Measurements from ENCODE around the gene KCNQ5. TPM values are rescaled to one million over a fixed set of nuclear protein-coding genes. Genes with fewer than 3 reads are reported as not detected.

Gene KCNQ5
- total and polyA plus RNA-seq, 4 experiments from 2014 or later = 1.0 to 4.2 (median 3.4) TPM; not detected in 1

DNA sequence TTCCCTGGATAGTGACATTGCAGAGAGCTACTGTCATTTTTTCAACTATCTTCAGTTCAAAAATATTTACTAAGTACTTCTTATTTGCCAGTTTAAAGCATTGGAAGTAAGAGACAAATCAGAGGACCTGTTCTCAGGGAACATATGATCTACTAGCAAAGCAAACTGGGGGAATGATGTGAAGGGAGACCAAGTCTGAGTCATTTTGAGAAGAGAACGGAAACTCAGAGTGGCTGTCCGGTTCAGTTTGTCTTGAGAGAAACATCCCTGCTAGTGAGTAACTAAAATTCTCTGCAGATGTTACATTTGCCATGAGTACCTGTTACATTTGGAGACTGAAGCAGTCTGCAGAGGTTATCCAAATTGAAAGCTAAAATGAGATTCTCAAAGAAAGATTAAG, 118.3 kb downstream of the KCNQ5 start:
- no peak for DNase-seq
- no peak overlapping the region for H3K27ac ChIP-seq (ENCODE audit: low read depth, low read length)
- H3K4me3 Mint-ChIP-seq = no peak overlapping the region

DNA sequence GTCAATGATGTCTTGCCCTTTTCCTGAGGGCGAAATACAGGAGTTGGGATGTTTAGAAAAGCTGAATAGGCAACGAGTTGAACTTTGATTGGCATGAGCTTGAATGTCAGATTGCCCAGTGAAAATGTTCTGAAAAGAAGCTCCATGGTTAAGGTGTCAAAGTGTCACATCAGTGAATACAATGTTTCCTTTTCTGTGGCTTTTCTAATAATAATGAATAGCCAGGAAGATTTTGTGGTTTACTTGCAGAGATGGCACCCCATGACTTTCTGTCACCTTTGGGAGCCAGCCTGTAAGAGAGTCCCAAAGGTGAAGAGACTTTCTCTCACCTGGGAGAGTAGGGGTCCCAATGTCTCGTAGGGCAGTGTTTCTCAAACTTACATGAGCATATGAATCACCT, 119.2 kb downstream of the KCNQ5 start:
- no peak for DNase-seq
- no peaks in the 10 kb centered on the region for H3K36me3 Mint-ChIP-seq
- H3K9me3 ChIP-seq (ENCODE audit: control insufficient read depth in 1 of 2, low read length in 2 of 2) = no peaks in the 10 kb centered on the region
- H3K27me3 ChIP-seq (ENCODE audit: insufficient read depth, low read length) = no peaks in the 10 kb centered on the region
- peaks cover 0 to 2% (median 0%) of the 10 kb centered on the region in 8 donors for H3K9me3 Mint-ChIP-seq
- peaks cover 0 to 4% (median 2%) of the 10 kb centered on the region in 4 donors for H3K4me1 Mint-ChIP-seq
- no peak overlapping the region for H3K4me3 Mint-ChIP-seq
- no peaks in the 10 kb centered on the region for H3K27me3 Mint-ChIP-seq
- CTCF ChIA-PET (ENCODE audit: partially characterized antibody) = no interaction called here
- no peak overlapping the region for H3K27ac Mint-ChIP-seq
- H3K4me1 ChIP-seq (ENCODE audit: insufficient read depth, low read length) = no peaks in the 10 kb centered on the region
- intact Hi-C loops (cut with micrococcal nuclease) = no loop called here
- no peak overlapping the region for H3K4me3 ChIP-seq (ENCODE audit: low read length in 2 of 2)
- H3K36me3 ChIP-seq (ENCODE audit: insufficient read depth, low read length) = no peaks in the 10 kb centered on the region
- POLR2A ChIA-PET (ENCODE audit: partially characterized antibody) = no interaction called here
- no peak overlapping the region for H3K27ac ChIP-seq (ENCODE audit: low read depth, low read length)

More for the DNA sequence above, 118.3 kb downstream of the KCNQ5 start:
- Histone ChIP-seq H3K4me3 (ENCODE audit: low read length in 2 of 2) (no peak overlapping the region), H3K36me3 (ENCODE audit: insufficient read depth, low read length) (no peaks in the 10 kb centered on the region), H3K9me3 (ENCODE audit: control insufficient read depth in 1 of 2, low read length in 2 of 2) (no peaks in the 10 kb centered on the region), H3K4me1 (ENCODE audit: insufficient read depth, low read length) (no peaks in the 10 kb centered on the region), H3K27me3 (ENCODE audit: insufficient read depth, low read length) (no peaks in the 10 kb centered on the region)
- intact Hi-C loops (cut with micrococcal nuclease) = no loop called here
- no peak overlapping the region for H3K27ac Mint-ChIP-seq
- ChIA-PET CTCF (ENCODE audit: partially characterized antibody) (no interaction called here), POLR2A (ENCODE audit: partially characterized antibody) (no interaction called here)
- H3K4me1 Mint-ChIP-seq = peaks cover 0 to 4% (median 2%) of the 10 kb centered on the region in 4 donors
- H3K9me3 Mint-ChIP-seq = peaks cover 0 to 4% (median 0%) of the 10 kb centered on the region in 8 donors
- H3K36me3 Mint-ChIP-seq = no peaks in the 10 kb centered on the region
- no peaks in the 10 kb centered on the region for H3K27me3 Mint-ChIP-seq

DNA sequence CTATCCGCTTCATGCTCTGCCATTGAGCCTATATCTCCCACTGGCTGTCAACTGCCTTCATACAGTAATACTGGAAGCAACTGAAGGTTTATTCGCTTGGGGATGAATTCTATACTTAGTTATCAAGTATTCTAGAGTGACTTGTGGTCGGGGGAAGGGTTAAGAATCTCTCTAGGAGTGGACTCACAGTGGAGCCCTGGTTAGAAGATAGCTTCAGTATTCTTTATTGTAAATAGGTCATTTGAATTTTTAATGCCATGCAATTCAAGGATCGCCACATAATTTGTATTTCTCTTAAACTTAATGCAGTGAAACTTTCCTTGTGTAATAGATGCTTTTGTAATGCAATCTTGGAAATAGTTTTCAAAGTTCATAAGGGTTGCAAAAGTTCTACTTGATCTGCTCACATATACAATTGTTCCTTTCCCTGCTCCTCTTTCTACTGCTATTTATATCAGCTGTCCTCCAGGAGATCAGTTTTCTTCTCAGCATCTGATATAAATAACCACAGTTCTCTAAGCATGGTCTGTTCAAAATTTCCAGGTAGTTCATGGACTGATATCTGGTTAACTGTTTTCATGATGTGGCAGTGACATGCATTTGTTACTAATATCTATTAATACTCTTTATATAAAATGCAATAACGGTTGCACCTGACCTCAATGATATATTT, 120.3 kb downstream of the KCNQ5 start:
- no peak overlapping the region for H3K4me3 Mint-ChIP-seq
- Histone ChIP-seq H3K4me1 (ENCODE audit: insufficient read depth, low read length) (no peaks in the 10 kb centered on the region), H3K9me3 (ENCODE audit: control insufficient read depth in 1 of 2, low read length in 2 of 2) (no peaks in the 10 kb centered on the region), H3K4me3 (ENCODE audit: low read length in 2 of 2) (no peak overlapping the region), H3K36me3 (ENCODE audit: insufficient read depth, low read length) (no peaks in the 10 kb centered on the region), H3K27ac (ENCODE audit: low read depth, low read length) (no peak overlapping the region), H3K27me3 (ENCODE audit: insufficient read depth, low read length) (no peaks in the 10 kb centered on the region)
- H3K9me3 Mint-ChIP-seq = no peaks in the 10 kb centered on the region
- no peaks in the 10 kb centered on the region for H3K36me3 Mint-ChIP-seq
- DNase-seq = no peak
- no peak overlapping the region for H3K27ac Mint-ChIP-seq
- H3K4me1 Mint-ChIP-seq = peaks cover 0 to 4% (median 2%) of the 10 kb centered on the region in 4 donors
- ChIA-PET POLR2A (ENCODE audit: partially characterized antibody) (no interaction called here), CTCF (ENCODE audit: partially characterized antibody) (no interaction called here)
- intact Hi-C loops (cut with micrococcal nuclease) = no loop called here
- H3K27me3 Mint-ChIP-seq = no peaks in the 10 kb centered on the region

DNA sequence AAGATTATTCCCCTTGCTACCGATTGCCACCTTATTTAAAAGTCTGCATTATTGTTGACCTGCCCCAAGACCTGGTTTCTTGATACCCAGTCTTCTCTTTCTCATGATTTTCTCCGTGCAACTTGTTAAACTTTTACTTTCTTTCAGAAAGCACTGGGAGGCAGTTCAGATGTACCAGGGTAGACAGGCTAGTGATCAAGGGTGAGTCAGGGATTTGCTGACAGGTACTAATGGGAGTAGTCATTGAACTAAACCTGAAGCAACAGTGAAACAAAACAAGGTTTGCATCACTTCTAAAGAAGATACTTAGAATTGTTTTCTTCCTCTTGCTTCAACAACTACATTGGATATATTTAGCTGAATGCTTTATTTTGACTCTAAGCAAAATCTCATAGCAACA, 124.4 kb downstream of the KCNQ5 start:
- Mint-ChIP-seq H3K4me1 (no peaks in the 10 kb centered on the region), H3K4me3 (no peak overlapping the region), H3K27me3 (no peaks in the 10 kb centered on the region), H3K9me3 (no peaks in the 10 kb centered on the region), H3K27ac (no peak overlapping the region), H3K36me3 (no peaks in the 10 kb centered on the region)
- H3K27ac ChIP-seq (ENCODE audit: low read depth, low read length) = no peak overlapping the region
- CTCF ChIA-PET (ENCODE audit: partially characterized antibody) = no interaction called here
- intact Hi-C loops (cut with micrococcal nuclease) = no loop called here
- no peaks in the 10 kb centered on the region for H3K9me3 ChIP-seq (ENCODE audit: control insufficient read depth in 1 of 2, low read length in 2 of 2)
- POLR2A ChIA-PET (ENCODE audit: partially characterized antibody) = no interaction called here
- no peaks in the 10 kb centered on the region for H3K36me3 ChIP-seq (ENCODE audit: insufficient read depth, low read length)
- no peaks in the 10 kb centered on the region for H3K27me3 ChIP-seq (ENCODE audit: insufficient read depth, low read length)
- no peaks in the 10 kb centered on the region for H3K4me1 ChIP-seq (ENCODE audit: insufficient read depth, low read length)
- no peak overlapping the region for H3K4me3 ChIP-seq (ENCODE audit: low read length in 2 of 2)
- no peak for DNase-seq

DNA sequence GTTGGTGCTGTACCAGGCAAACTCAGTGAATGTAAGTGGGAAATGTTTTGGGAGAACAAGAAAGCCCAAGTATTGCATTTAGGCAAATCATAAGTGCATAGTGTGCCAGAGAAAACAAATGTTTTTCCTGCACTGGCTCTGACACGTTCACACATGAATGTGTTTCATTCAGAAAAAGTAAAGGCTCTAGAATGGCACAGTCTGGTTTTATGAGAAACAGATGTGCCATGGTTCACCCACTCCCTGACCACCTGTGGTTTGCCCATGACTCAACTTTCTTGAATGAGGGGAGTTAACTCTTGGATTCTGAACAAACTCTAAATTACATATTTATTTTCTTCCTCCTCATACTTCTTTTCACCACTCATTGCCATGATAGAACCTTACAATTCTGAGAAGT, 126.9 kb downstream of the KCNQ5 start:
- H3K27me3 Mint-ChIP-seq = no peaks in the 10 kb centered on the region
- Histone ChIP-seq H3K27ac (ENCODE audit: low read depth, low read length) (no peak overlapping the region), H3K36me3 (ENCODE audit: insufficient read depth, low read length) (no peaks in the 10 kb centered on the region), H3K9me3 (ENCODE audit: control insufficient read depth in 1 of 2, low read length in 2 of 2) (no peaks in the 10 kb centered on the region), H3K4me3 (ENCODE audit: low read length in 2 of 2) (no peak overlapping the region), H3K27me3 (ENCODE audit: insufficient read depth, low read length) (no peaks in the 10 kb centered on the region), H3K4me1 (ENCODE audit: insufficient read depth, low read length) (no peaks in the 10 kb centered on the region)
- no peak overlapping the region for H3K4me3 Mint-ChIP-seq
- no peak overlapping the region for H3K27ac Mint-ChIP-seq
- no peak for DNase-seq
- POLR2A ChIA-PET (ENCODE audit: partially characterized antibody) = no interaction called here
- intact Hi-C loops (cut with micrococcal nuclease) = no loop called here
- CTCF ChIA-PET (ENCODE audit: partially characterized antibody) = no interaction called here
- no peaks in the 10 kb centered on the region for H3K36me3 Mint-ChIP-seq
- H3K4me1 Mint-ChIP-seq = no peaks in the 10 kb centered on the region
- no peaks in the 10 kb centered on the region for H3K9me3 Mint-ChIP-seq

DNA sequence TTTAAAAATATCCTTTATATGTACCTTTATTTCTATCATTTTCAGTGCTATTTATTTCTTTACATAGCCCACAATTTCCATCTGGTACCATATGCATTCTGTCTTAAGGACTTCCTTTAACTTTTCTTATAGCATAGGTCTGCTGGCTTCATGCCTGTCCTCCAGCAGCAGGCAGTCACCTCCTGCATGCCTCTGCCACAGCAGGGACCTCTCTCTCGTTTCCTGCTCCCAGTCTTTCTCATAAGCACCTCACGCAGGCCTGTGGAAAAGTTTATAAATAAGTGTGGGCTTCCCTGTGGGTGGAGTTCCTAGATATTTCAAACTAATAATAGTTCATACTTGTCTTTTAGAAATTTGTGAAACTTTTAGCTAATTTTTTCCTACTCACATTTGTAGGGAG, 133.9 kb downstream of the KCNQ5 start:
- ChIA-PET POLR2A (ENCODE audit: partially characterized antibody) (no interaction called here), CTCF (ENCODE audit: partially characterized antibody) (no interaction called here)
- Mint-ChIP-seq H3K27ac (no peak overlapping the region), H3K4me1 (peaks cover 0 to 2% (median 0%) of the 10 kb centered on the region in 4 donors), H3K4me3 (no peak overlapping the region), H3K27me3 (no peaks in the 10 kb centered on the region), H3K36me3 (no peaks in the 10 kb centered on the region), H3K9me3 (peaks cover 0 to 4% (median 0%) of the 10 kb centered on the region in 8 donors)
- H3K4me1 ChIP-seq (ENCODE audit: insufficient read depth, low read length) = no peaks in the 10 kb centered on the region
- no peak overlapping the region for H3K27ac ChIP-seq (ENCODE audit: low read depth, low read length)
- no peak for DNase-seq
- H3K4me3 ChIP-seq (ENCODE audit: low read length in 2 of 2) = no peak overlapping the region
- H3K9me3 ChIP-seq (ENCODE audit: control insufficient read depth in 1 of 2, low read length in 2 of 2) = no peaks in the 10 kb centered on the region
- intact Hi-C loops (cut with micrococcal nuclease) = no loop called here
- H3K27me3 ChIP-seq (ENCODE audit: insufficient read depth, low read length) = no peaks in the 10 kb centered on the region
- no peaks in the 10 kb centered on the region for H3K36me3 ChIP-seq (ENCODE audit: insufficient read depth, low read length)

DNA sequence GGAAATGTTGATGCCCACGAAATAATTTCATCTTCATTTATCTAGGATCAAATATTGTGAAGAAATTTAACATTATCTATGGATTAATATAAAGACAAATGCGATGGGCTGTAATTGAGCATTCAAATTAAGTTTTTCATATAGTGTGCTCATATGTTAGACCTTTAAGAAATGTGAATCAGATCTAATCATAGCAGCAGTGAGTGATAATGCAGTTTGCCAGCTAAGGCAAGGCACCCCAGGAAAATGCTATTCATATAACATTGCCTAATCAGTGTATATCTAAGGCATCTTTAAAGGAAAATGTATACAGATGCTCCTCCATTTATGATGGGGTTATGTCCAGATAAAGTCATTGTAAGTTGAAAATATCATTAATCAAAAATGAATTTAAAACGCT, 135.2 kb downstream of the KCNQ5 start:
- Histone ChIP-seq H3K4me3 (ENCODE audit: low read length in 2 of 2) (no peak overlapping the region), H3K4me1 (ENCODE audit: insufficient read depth, low read length) (no peaks in the 10 kb centered on the region), H3K27me3 (ENCODE audit: insufficient read depth, low read length) (no peaks in the 10 kb centered on the region), H3K27ac (ENCODE audit: low read depth, low read length) (no peak overlapping the region), H3K36me3 (ENCODE audit: insufficient read depth, low read length) (no peaks in the 10 kb centered on the region), H3K9me3 (ENCODE audit: control insufficient read depth in 1 of 2, low read length in 2 of 2) (no peaks in the 10 kb centered on the region)
- no peaks in the 10 kb centered on the region for H3K27me3 Mint-ChIP-seq
- ChIA-PET POLR2A (ENCODE audit: partially characterized antibody) (no interaction called here), CTCF (ENCODE audit: partially characterized antibody) (no interaction called here)
- DNase-seq = no peak
- H3K9me3 Mint-ChIP-seq = peaks cover 0 to 4% (median 0%) of the 10 kb centered on the region in 8 donors
- H3K36me3 Mint-ChIP-seq = no peaks in the 10 kb centered on the region
- peaks cover 0 to 2% (median 0%) of the 10 kb centered on the region in 4 donors for H3K4me1 Mint-ChIP-seq
- intact Hi-C loops (cut with micrococcal nuclease) = no loop called here
- H3K27ac Mint-ChIP-seq = no peak overlapping the region
- no peak overlapping the region for H3K4me3 Mint-ChIP-seq

DNA sequence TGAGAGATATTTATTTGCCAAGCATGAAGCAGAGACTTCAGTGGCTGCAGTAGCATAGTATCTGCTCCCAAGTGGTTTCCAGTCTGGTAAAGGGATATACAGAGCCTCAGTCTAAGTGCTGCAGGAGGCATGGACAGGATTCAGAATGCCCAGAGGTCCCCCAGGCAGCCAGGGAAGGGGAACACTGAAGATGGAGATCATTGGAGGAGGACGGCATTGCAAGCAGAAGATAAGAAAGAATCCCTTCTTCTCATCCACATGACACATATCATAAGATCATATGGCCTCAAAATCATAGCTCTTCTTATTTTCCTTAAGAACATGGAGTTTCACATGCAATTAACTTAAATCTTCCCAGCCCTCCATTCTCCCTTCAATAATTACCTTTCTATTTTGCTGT, 136.1 kb downstream of the KCNQ5 start:
- Histone ChIP-seq H3K27me3 (ENCODE audit: insufficient read depth, low read length) (no peaks in the 10 kb centered on the region), H3K36me3 (ENCODE audit: insufficient read depth, low read length) (no peaks in the 10 kb centered on the region), H3K4me3 (ENCODE audit: low read length in 2 of 2) (no peak overlapping the region), H3K27ac (ENCODE audit: low read depth, low read length) (no peak overlapping the region), H3K4me1 (ENCODE audit: insufficient read depth, low read length) (no peaks in the 10 kb centered on the region), H3K9me3 (ENCODE audit: control insufficient read depth in 1 of 2, low read length in 2 of 2) (no peaks in the 10 kb centered on the region)
- peaks cover 0 to 2% (median 0%) of the 10 kb centered on the region in 4 donors for H3K4me1 Mint-ChIP-seq
- H3K27ac Mint-ChIP-seq = no peak overlapping the region
- no peaks in the 10 kb centered on the region for H3K36me3 Mint-ChIP-seq
- H3K27me3 Mint-ChIP-seq = no peaks in the 10 kb centered on the region
- intact Hi-C loops (cut with micrococcal nuclease) = no loop called here
- ChIA-PET POLR2A (ENCODE audit: partially characterized antibody) (no interaction called here), CTCF (ENCODE audit: partially characterized antibody) (no interaction called here)
- DNase-seq = no peak
- peaks cover 0 to 4% (median 0%) of the 10 kb centered on the region in 8 donors for H3K9me3 Mint-ChIP-seq
- no peak overlapping the region for H3K4me3 Mint-ChIP-seq

All from CD4-positive, alpha-beta memory T cell (primary cell).